Uterus (tissue), 4 donors: Measurements from ENCODE around the gene BCL2L1. TPM values are rescaled to one million over a fixed set of nuclear protein-coding genes. Genes with fewer than 3 reads are reported as not detected.

Source experiments
- DNase-seq, 2 donors: peaks; one replicate each; pipeline ENCODE4 v3.0.0-alpha.2; 2019 to 2020
- H3K27ac ChIP-seq, 2 donors: fragments of 200-600 bp; sonication (generic); 1 replicate in 1 of 2; 2 replicates in 1 of 2; pipeline ENCODE4 v1.5.1; 2016 to 2018
- H3K27me3 ChIP-seq, 2 donors: fragments of 200-600 bp; sonication (generic); one replicate each; pipeline ENCODE4 v1.5.1; 2018 to 2019; ENCODE audit warnings: control low read depth in 1 of 2
- H3K36me3 ChIP-seq, 2 donors: fragments of 200-600 bp; sonication (generic); one replicate each; pipeline ENCODE4 v1.5.1; 2019; ENCODE audit warnings: control low read depth in 1 of 2
- H3K4me1 ChIP-seq, 2 donors: fragments of 200-600 bp; sonication (generic); one replicate each; pipeline ENCODE4 v1.5.1; 2018 to 2019; ENCODE audit warnings: control low read depth in 1 of 2
- H3K4me3 ChIP-seq, 2 donors: fragments of 200-600 bp; sonication (generic); 1 replicate in 1 of 2; 2 replicates in 1 of 2; pipeline ENCODE4 v1.5.1; 2018 to 2019; ENCODE audit warnings: mild to moderate bottlenecking in 1 of 2
- H3K9me3 ChIP-seq, 2 donors: fragments of 200-600 bp; sonication (generic); one replicate each; pipeline ENCODE4 v1.5.1; 2019; ENCODE audit warnings: control low read depth in 1 of 2
- CTCF ChIP-seq, 4 experiments: fragments of 200-600 bp in 2 of 4; fragments of 450-650 bp in 2 of 4; sonication (generic) in 2 of 4; IDR thresholded peaks; one replicate each; pipeline ENCODE4 v1.5.1; 2016 to 2019; ENCODE audit warnings: antibody characterized with exemption in 4 of 4, mild to moderate bottlenecking in 2 of 4, moderate library complexity in 1 of 4
- POLR2A ChIP-seq, 2 donors: fragments of 450-650 bp; IDR thresholded peaks; one replicate each; pipeline ENCODE4 v1.6.1; 2016; ENCODE audit warnings: antibody characterized with exemption in 2 of 2, mild to moderate bottlenecking in 1 of 2, moderate library complexity in 1 of 2
- intact Hi-C: fragments of 100-400 bp; cut with DNase I; formaldehyde crosslinking; loops from one replicate; pipeline ENCODE4 v1.15.1; 2023; ENCODE audit warnings: low total_unique reads
- total RNA-seq, 4 donors: library from RNA; depleted of rRNA in 3 of 4; stranded (reverse); fragments of >200 nt in 3 of 4; gene quantifications; one replicate each; pipeline versions ENCODE4 v1.1.0 to v1.2.4, GENCODE V29; 2014 to 2023
- donor health status: DM: yes; HTN: yes; CAD: no.

Gene BCL2L1
- total RNA-seq, 4 donors from 2014 or later = 35.0 to 113 (median 57.4) TPM

- TF ChIP-seq CTCF (IDR thresholded peaks at IDR 0.05) (peak; percentile 91 to 97 (median 96)), POLR2A (IDR thresholded peaks at IDR 0.05) (peak; percentile 50 to 77)
- H3K4me3 ChIP-seq = peak overlapping the region; percentile 75 to 90
- intact Hi-C loops = loop anchor here (2.0 kb wide), 1 partner anchor 63 kb away; no protein-coding TSS in a partner anchor
- H3K27me3 ChIP-seq = no peaks in the 10 kb centered on the region
- H3K9me3 ChIP-seq = no peaks in the 10 kb centered on the region
- H3K36me3 ChIP-seq = no peaks in the 10 kb centered on the region
- no peaks in the 10 kb centered on the region for H3K4me1 ChIP-seq
- peak overlapping the region; percentile 98 to 99 for H3K27ac ChIP-seq
- DNase-seq = peak; percentile 97 to 98
These were observed 831 bp upstream of the BCL2L1 start for GRCh38 chr20:31723319-31724078.

GRCh38 chr20:31723069-31723318 lies 326 bp upstream of the BCL2L1 start:
- TF ChIP-seq POLR2A (IDR thresholded peaks at IDR 0.05) = no peak
- TF ChIP-seq CTCF (IDR thresholded peaks at IDR 0.05) = no peak
- Histone ChIP-seq H3K27me3 (no peaks in the 10 kb centered on the region), H3K27ac (peak overlapping the region; percentile 98 to 99), H3K4me1 (no peaks in the 10 kb centered on the region), H3K9me3 (no peaks in the 10 kb centered on the region), H3K4me3 (peak overlapping the region; percentile 75 to 90), H3K36me3 (no peaks in the 10 kb centered on the region)
- DNase-seq = no peak
- intact Hi-C loops = no loop called here

- Histone ChIP-seq H3K27ac (peak overlapping the region; percentile 98 to 99), H3K27me3 (no peaks in the 10 kb centered on the region), H3K4me3 (peak overlapping the region; percentile 75 to 90), H3K36me3 (no peaks in the 10 kb centered on the region), H3K4me1 (peaks cover 0 to 7% of the 10 kb centered on the region in 2 donors), H3K9me3 (no peaks in the 10 kb centered on the region)
- DNase-seq = peak in 1 of 2 donors; percentile 27
- intact Hi-C loops = no loop called here
- TF ChIP-seq CTCF (IDR thresholded peaks at IDR 0.05) = no peak
- TF ChIP-seq POLR2A (IDR thresholded peaks at IDR 0.05) = no peak
These were observed 1.0 kb downstream of the BCL2L1 start for GRCh38 chr20:31721408-31722256.

GRCh38 chr20:31720486-31721407 lies 1.9 kb downstream of the BCL2L1 start:
- intact Hi-C loops = no loop called here
- TF ChIP-seq POLR2A (IDR thresholded peaks at IDR 0.05) (no peak), CTCF (IDR thresholded peaks at IDR 0.05) (no peak)
- Histone ChIP-seq H3K9me3 (no peaks in the 10 kb centered on the region), H3K27ac (peak overlapping the region; percentile 98 to 99), H3K4me1 (peaks cover 0 to 7% of the 10 kb centered on the region in 2 donors), H3K36me3 (no peaks in the 10 kb centered on the region), H3K4me3 (peak overlapping the region; percentile 75 to 90), H3K27me3 (no peaks in the 10 kb centered on the region)
- no peak for DNase-seq
